Measurements from ENCODE around the gene SPAG5.

DNA sequence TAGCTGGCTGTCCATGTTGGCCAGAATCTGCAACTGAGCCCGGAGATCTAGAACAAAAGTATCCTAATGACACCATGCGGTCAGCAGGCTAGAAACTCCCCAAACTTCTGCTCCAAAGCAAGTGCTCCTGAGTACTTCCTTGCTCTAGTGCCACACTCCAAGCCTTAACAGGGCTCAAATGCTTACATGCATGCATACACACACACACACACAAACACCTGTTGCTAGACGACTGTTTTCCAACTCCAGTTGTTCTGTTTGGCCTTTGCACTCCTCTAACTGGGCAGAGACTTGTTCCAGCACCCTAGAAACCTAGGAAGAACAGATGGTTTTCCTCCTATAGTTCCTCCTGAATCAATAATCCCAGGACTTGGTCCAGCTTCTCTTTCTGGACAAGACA, 14.4 kb downstream of the SPAG5 start:
- TF ChIP-seq, protein P1, sequence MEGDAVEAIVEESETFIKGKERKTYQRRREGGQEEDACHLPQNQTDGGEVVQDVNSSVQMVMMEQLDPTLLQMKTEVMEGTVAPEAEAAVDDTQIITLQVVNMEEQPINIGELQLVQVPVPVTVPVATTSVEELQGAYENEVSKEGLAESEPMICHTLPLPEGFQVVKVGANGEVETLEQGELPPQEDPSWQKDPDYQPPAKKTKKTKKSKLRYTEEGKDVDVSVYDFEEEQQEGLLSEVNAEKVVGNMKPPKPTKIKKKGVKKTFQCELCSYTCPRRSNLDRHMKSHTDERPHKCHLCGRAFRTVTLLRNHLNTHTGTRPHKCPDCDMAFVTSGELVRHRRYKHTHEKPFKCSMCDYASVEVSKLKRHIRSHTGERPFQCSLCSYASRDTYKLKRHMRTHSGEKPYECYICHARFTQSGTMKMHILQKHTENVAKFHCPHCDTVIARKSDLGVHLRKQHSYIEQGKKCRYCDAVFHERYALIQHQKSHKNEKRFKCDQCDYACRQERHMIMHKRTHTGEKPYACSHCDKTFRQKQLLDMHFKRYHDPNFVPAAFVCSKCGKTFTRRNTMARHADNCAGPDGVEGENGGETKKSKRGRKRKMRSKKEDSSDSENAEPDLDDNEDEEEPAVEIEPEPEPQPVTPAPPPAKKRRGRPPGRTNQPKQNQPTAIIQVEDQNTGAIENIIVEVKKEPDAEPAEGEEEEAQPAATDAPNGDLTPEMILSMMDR (conservative IDR thresholded peaks at IDR 0.05; ENCODE audit: low read depth in 2 of 2) = no peak
- TF ChIP-seq POLR2AphosphoS5 (IDR thresholded peaks at IDR 0.05; ENCODE audit: low read depth) = no peak

All from GM23338 (cell line).